WTC11 (cell line): ENCODE results near the gene KLHDC8A. TPM values are rescaled to one million over a fixed set of nuclear protein-coding genes. Genes with fewer than 3 reads are reported as not detected.

ENCODE experiments used
- ATAC-seq: fragments of 200-7000 bp; cut with Tn5 transposase; 2 replicates; pipeline ENCODE4 v1.10.0; 2021; ENCODE audit warnings: mild to moderate bottlenecking, moderate library complexity
- CTCF ChIA-PET: fragments of 300-600 bp; sonication (Branson Sonifier 250); formaldehyde crosslinking; loops from one replicate; lab custom pipeline; 2021; ENCODE audit warnings: antibody characterized with exemption; lab: Charles Lee
- POLR2A ChIA-PET: fragments of 350-600 bp; sonication (Branson Sonifier 250); formaldehyde crosslinking; loops from one replicate; lab custom pipeline; 2021; ENCODE audit warnings: antibody characterized with exemption; lab: Charles Lee
- DNase-seq: peaks from one replicate; pipeline ENCODE4 v3.0.0; 2021; ENCODE audit warnings: low spot score
- H3K27ac Mint-ChIP-seq: 2 replicates; pipeline ENCODE4 v1.8.0; 2021; ENCODE audit warnings: mixed read lengths
- H3K27me3 Mint-ChIP-seq: 2 replicates; pipeline ENCODE4 v1.8.0; 2021; ENCODE audit warnings: low read depth, mild to moderate bottlenecking, moderate library complexity, mixed read lengths
- H3K36me3 Mint-ChIP-seq: 2 replicates; pipeline ENCODE4 v1.8.0; 2021; ENCODE audit warnings: mixed read lengths
- H3K4me1 Mint-ChIP-seq: 2 replicates; pipeline ENCODE4 v1.8.0; 2022; ENCODE audit warnings: mixed read lengths
- H3K4me3 Mint-ChIP-seq: 2 replicates; pipeline ENCODE4 v1.8.0; 2021; ENCODE audit warnings: mild to moderate bottlenecking, moderate library complexity, mixed read lengths
- H3K9me3 Mint-ChIP-seq: 2 replicates; pipeline ENCODE4 v1.8.0; 2021; ENCODE audit warnings: mixed read lengths
- ATF3 ChIP-seq: sonication (generic); formaldehyde crosslinking; conservative IDR thresholded peaks from 2 replicates; pipeline ENCODE4 v1.8.1; 2022; ENCODE audit warnings: mild to moderate bottlenecking, missing genetic modification reagents
- CBFB ChIP-seq: sonication (generic); formaldehyde crosslinking; IDR thresholded peaks from 2 replicates; pipeline ENCODE4 v1.8.1; 2022; ENCODE audit warnings: mild to moderate bottlenecking, low read depth, missing genetic modification reagents
- ERG ChIP-seq: fragments of 250-450 bp; sonication (Bioruptor Pico); IDR thresholded peaks from 2 replicates; pipeline ENCODE4 v1.8.0; 2021; ENCODE audit warnings: mild to moderate bottlenecking
- ETV6 ChIP-seq: sonication (generic); formaldehyde crosslinking; IDR thresholded peaks from 2 replicates; pipeline ENCODE4 v1.8.1; 2022; ENCODE audit warnings: mild to moderate bottlenecking, missing genetic modification reagents
- FOXK1 ChIP-seq: sonication (generic); formaldehyde crosslinking; IDR thresholded peaks from 2 replicates; pipeline ENCODE4 v1.8.0; 2022; ENCODE audit warnings: mild to moderate bottlenecking, moderate library complexity, missing genetic modification reagents
- GTF2I ChIP-seq: fragments of 250-450 bp; sonication (Bioruptor Pico); conservative IDR thresholded peaks from 2 replicates; pipeline ENCODE4 v1.4.0; 2021; ENCODE audit warnings: mild to moderate bottlenecking
- USF2 ChIP-seq: sonication (generic); formaldehyde crosslinking; IDR thresholded peaks from 2 replicates; pipeline ENCODE4 v1.8.1; 2023; ENCODE audit warnings: mild to moderate bottlenecking, missing genetic modification reagents, moderate library complexity
- ZBTB43 ChIP-seq: sonication (generic); formaldehyde crosslinking; IDR thresholded peaks from 2 replicates; pipeline ENCODE4 v1.8.1; 2023; ENCODE audit warnings: mild to moderate bottlenecking, missing genetic modification reagents
- ZNF219 ChIP-seq: sonication (generic); formaldehyde crosslinking; IDR thresholded peaks from 2 replicates; pipeline ENCODE4 v1.8.0; 2023; ENCODE audit warnings: missing genetic modification reagents, mild to moderate bottlenecking, borderline replicate concordance
- ZNF281 ChIP-seq: sonication (generic); formaldehyde crosslinking; IDR thresholded peaks from 2 replicates; pipeline ENCODE4 v1.8.0; 2023; ENCODE audit warnings: mild to moderate bottlenecking, missing genetic modification reagents
- ZNF396 ChIP-seq: fragments of 250-450 bp; sonication (Bioruptor Pico); IDR thresholded peaks from 2 replicates; pipeline ENCODE4 v1.8.0; 2021; ENCODE audit warnings: mild to moderate bottlenecking, moderate library complexity, borderline replicate concordance
- ZNF416 ChIP-seq: fragments of 250-450 bp; sonication (Bioruptor Pico); IDR thresholded peaks from 2 replicates; pipeline ENCODE4 v1.9.0; 2021; ENCODE audit warnings: mild to moderate bottlenecking, inconsistent platforms
- ZNF423 ChIP-seq: fragments of 250-450 bp; sonication (Bioruptor Pico); IDR thresholded peaks from 2 replicates; pipeline ENCODE4 v2.1.2; 2022; ENCODE audit warnings: mild to moderate bottlenecking, moderate library complexity
- ZNF425 ChIP-seq: fragments of 250-450 bp; sonication (Bioruptor Pico); conservative IDR thresholded peaks from 2 replicates; pipeline ENCODE4 v1.9.0; 2021; ENCODE audit warnings: mild to moderate bottlenecking
- ZNF532 ChIP-seq: fragments of 250-450 bp; sonication (Bioruptor Pico); IDR thresholded peaks from 2 replicates; pipeline ENCODE4 v1.9.0; 2021; ENCODE audit warnings: mild to moderate bottlenecking, borderline replicate concordance
- total RNA-seq: library from RNA; stranded (reverse); gene quantifications from 3 replicates; pipeline ENCODE4 v1.2.3, GENCODE V29; 2021

The KLHDC8A gene
- total RNA-seq, 1 experiment from 2014 or later, result 1.7 TPM

- no peak for TF ChIP-seq ZNF281 (CRISPR knock-in tag)
- TF ChIP-seq ZNF219 (CRISPR knock-in tag), result no peak
- no peak for TF ChIP-seq ZNF423
- no peak for TF ChIP-seq USF2
- TF ChIP-seq, all 79 proteins: peak for 0
- no peak for DNase-seq
- ChIA-PET CTCF (interaction anchor here (0.6 to 3.8 kb wide), 14 partner anchors 8 to 127 kb away, joined by 3 to 55 read pairs (median 4); no protein-coding TSS in a partner anchor), POLR2A (interaction anchor here (1.3 to 10.5 kb wide), 4 partner anchors 17 to 44 kb away, joined by 4 to 186 read pairs (median 6); no protein-coding TSS in a partner anchor)
- Mint-ChIP-seq H3K36me3 (peaks cover 19% of the 10 kb centered on the region), H3K27ac (peak overlapping the region; percentile 53; the same call in 1 of the 2 replicates), H3K4me1 (peaks cover 86% of the 10 kb centered on the region), H3K4me3 (no peak overlapping the region), H3K27me3 (peaks cover 25% of the 10 kb centered on the region), H3K9me3 (no peaks in the 10 kb centered on the region)
- no peak for ATAC-seq
Measured at GRCh38 chr1:205317311-205317917, 39.3 kb downstream of the KLHDC8A start.

- TF ChIP-seq GTF2I (CRISPR knock-in tag), result no peak
- no peak for TF ChIP-seq ATF3 (CRISPR knock-in tag)
- TF ChIP-seq ZNF532, result no peak
- TF ChIP-seq ERG (CRISPR knock-in tag), result no peak
- no peaks in the 10 kb centered on the region for H3K9me3 Mint-ChIP-seq
- H3K4me3 Mint-ChIP-seq, result no peak overlapping the region
- CTCF ChIA-PET, result interaction anchor here (3.4 to 3.8 kb wide), 2 partner anchors 10 to 42 kb away, joined by 43 to 55 read pairs; no protein-coding TSS in a partner anchor
- H3K27ac Mint-ChIP-seq, result no peak overlapping the region
- peaks cover 92% of the 10 kb centered on the region for H3K4me1 Mint-ChIP-seq
- POLR2A ChIA-PET, result interaction anchor here (0.6 to 10.5 kb wide), 2 partner anchors 9 to 15 kb away, joined by 3 to 186 read pairs; no protein-coding TSS in a partner anchor
- no peak for DNase-seq
- ATAC-seq, result no peak
- peaks cover 16% of the 10 kb centered on the region for H3K27me3 Mint-ChIP-seq
- H3K36me3 Mint-ChIP-seq, result peaks cover 26% of the 10 kb centered on the region
Measured at GRCh38 chr1:205316161-205316566, 40.6 kb downstream of the KLHDC8A start.

GRCh38 chr1:205315008-205315618 lies 41.6 kb downstream of the KLHDC8A start:
- DNase-seq (no peak), ATAC-seq (no peak)
- ChIA-PET POLR2A (interaction anchor here (2.4 to 10.5 kb wide), 2 partner anchors 14 to 41 kb away, joined by 25 to 186 read pairs; no protein-coding TSS in a partner anchor), CTCF (interaction anchor here (1.0 to 3.4 kb wide), 7 partner anchors 11 to 254 kb away, joined by 3 to 50 read pairs (median 10); no protein-coding TSS in a partner anchor)
- H3K4me3 Mint-ChIP-seq, result no peak overlapping the region
- H3K4me1 Mint-ChIP-seq, result peaks cover 83% of the 10 kb centered on the region
- H3K36me3 Mint-ChIP-seq, result peaks cover 29% of the 10 kb centered on the region
- no peaks in the 10 kb centered on the region for H3K9me3 Mint-ChIP-seq
- H3K27me3 Mint-ChIP-seq, result peaks cover 6% of the 10 kb centered on the region
- H3K27ac Mint-ChIP-seq, result no peak overlapping the region
- no peak for TF ChIP-seq ETV6 (CRISPR knock-in tag)
- TF ChIP-seq ZNF416 (CRISPR knock-in tag), result no peak
- TF ChIP-seq CBFB (CRISPR knock-in tag), result no peak
- no peak for TF ChIP-seq ZBTB43 (CRISPR knock-in tag)
- TF ChIP-seq ZNF396, result no peak
- TF ChIP-seq FOXK1 (CRISPR knock-in tag), result no peak
- no peak for TF ChIP-seq ZNF425 (CRISPR knock-in tag)
